ENCODE data around the gene MYH15. TPM values are rescaled to one million over a fixed set of nuclear protein-coding genes. Genes with fewer than 3 reads are reported as not detected.
A peak's percentile ranks its signal among the peaks of the same experiment; 100 is the strongest.

MYH15 gene
- total and polyA plus RNA-seq, 12 donors: 0.07 to 1.0 (median 0.20) TPM; not detected in 2

GRCh38 chr3:108491456-108491855 lies 18.9 kb downstream of the MYH15 start:
- Histone ChIP-seq H3K9me3 (replicated peaks in 1 of 3) (no peaks in the 10 kb centered on the region), H3K36me3 (replicated peaks in 1 of 2) (no peaks in the 10 kb centered on the region), H3K27me3 (no peaks in the 10 kb centered on the region), H3K4me3 (no peak overlapping the region), H3K27ac (no peak overlapping the region), H3K4me1 (replicated peaks in 1 of 2) (peaks cover 0 to 8% of the 10 kb centered on the region in 2 donors)
- WGBS, 4 donors: 81 to 87% (median 84%) methylated on average over 3 of the region's 3 CpGs
- DNase-seq: no peak
- intact Hi-C loops (cut with DNase I): loop anchor here in 1 of 2 donors (2.0 kb wide), 1 partner anchor 61 kb away; no protein-coding TSS in a partner anchor
- no peak for TF ChIP-seq POLR2A (IDR thresholded peaks at IDR 0.05)
- TF ChIP-seq, protein P1, sequence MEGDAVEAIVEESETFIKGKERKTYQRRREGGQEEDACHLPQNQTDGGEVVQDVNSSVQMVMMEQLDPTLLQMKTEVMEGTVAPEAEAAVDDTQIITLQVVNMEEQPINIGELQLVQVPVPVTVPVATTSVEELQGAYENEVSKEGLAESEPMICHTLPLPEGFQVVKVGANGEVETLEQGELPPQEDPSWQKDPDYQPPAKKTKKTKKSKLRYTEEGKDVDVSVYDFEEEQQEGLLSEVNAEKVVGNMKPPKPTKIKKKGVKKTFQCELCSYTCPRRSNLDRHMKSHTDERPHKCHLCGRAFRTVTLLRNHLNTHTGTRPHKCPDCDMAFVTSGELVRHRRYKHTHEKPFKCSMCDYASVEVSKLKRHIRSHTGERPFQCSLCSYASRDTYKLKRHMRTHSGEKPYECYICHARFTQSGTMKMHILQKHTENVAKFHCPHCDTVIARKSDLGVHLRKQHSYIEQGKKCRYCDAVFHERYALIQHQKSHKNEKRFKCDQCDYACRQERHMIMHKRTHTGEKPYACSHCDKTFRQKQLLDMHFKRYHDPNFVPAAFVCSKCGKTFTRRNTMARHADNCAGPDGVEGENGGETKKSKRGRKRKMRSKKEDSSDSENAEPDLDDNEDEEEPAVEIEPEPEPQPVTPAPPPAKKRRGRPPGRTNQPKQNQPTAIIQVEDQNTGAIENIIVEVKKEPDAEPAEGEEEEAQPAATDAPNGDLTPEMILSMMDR (IDR thresholded peaks at IDR 0.05): no peak

GRCh38 chr3:108489776-108490175 lies 20.6 kb downstream of the MYH15 start:
- Histone ChIP-seq H3K4me1 (replicated peaks in 1 of 2) (peaks cover 0 to 11% of the 10 kb centered on the region in 2 donors), H3K27me3 (no peaks in the 10 kb centered on the region), H3K27ac (no peak overlapping the region), H3K36me3 (replicated peaks in 1 of 2) (no peaks in the 10 kb centered on the region), H3K4me3 (no peak overlapping the region), H3K9me3 (replicated peaks in 1 of 3) (no peaks in the 10 kb centered on the region)
- intact Hi-C loops (cut with DNase I): loop anchor here (2.0 kb wide), 1 partner anchor 63 kb away; no protein-coding TSS in a partner anchor
- WGBS, 4 donors: 20 to 27% (median 25%) methylated on average over 2 of the region's 2 CpGs
- peak in 5 of 7 donors; percentile 17 to 48 (median 40) for DNase-seq
- TF ChIP-seq, protein P1 (IDR thresholded peaks at IDR 0.05): peak; percentile 53 to 93 (median 81)
- no peak for TF ChIP-seq POLR2A (IDR thresholded peaks at IDR 0.05)

DNA sequence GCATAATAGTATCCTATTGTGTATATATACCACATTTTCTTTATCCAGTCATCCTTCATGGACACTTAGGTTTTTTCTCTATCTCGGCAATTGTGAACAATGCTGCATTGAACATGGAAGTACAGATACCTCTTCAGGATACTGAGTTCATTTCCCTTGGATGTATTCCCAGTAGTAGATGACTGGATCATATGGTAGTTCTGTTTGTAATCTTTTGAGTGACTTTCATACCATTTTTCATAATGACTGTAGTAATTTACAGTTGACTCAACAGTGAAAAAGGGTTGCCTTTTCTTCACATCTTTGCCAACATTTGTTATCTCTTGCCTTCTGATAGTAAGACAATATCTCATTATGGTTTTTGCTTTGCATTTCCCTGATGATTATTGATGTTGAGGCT lies 21.8 kb downstream of the MYH15 start:
- TF ChIP-seq, protein P1 (IDR thresholded peaks at IDR 0.05): no peak
- TF ChIP-seq POLR2A (IDR thresholded peaks at IDR 0.05): no peak
- Histone ChIP-seq H3K9me3 (replicated peaks in 1 of 3) (no peaks in the 10 kb centered on the region), H3K27me3 (no peaks in the 10 kb centered on the region), H3K27ac (no peak overlapping the region), H3K4me1 (replicated peaks in 1 of 2) (peaks cover 0 to 11% of the 10 kb centered on the region in 2 donors), H3K4me3 (no peak overlapping the region), H3K36me3 (replicated peaks in 1 of 2) (no peaks in the 10 kb centered on the region)
- intact Hi-C loops (cut with DNase I): loop anchor here in 1 of 2 donors (2.0 kb wide), 1 partner anchor 64 kb away; no protein-coding TSS in a partner anchor
- WGBS, 4 donors: 41 to 76% (median 63%) methylated on average over 1 of the region's 1 CpG
- no peak for DNase-seq

- H3K9me3 ChIP-seq (replicated peaks in 1 of 3): no peaks in the 10 kb centered on the region
- H3K27me3 ChIP-seq: no peaks in the 10 kb centered on the region
- no peak overlapping the region for H3K27ac ChIP-seq
- intact Hi-C loops (cut with DNase I): no loop called here
- WGBS, 4 donors: 35 to 51% (median 46%) methylated on average over 2 of the region's 2 CpGs
- H3K4me3 ChIP-seq: no peak overlapping the region
- no peaks in the 10 kb centered on the region for H3K36me3 ChIP-seq (replicated peaks in 1 of 2)
- DNase-seq: no peak
- no peak for TF ChIP-seq POLR2A (IDR thresholded peaks at IDR 0.05)
- TF ChIP-seq, protein P1 (IDR thresholded peaks at IDR 0.05): no peak
- peaks cover 0 to 11% of the 10 kb centered on the region in 2 donors for H3K4me1 ChIP-seq (replicated peaks in 1 of 2)
These were observed 23.0 kb downstream of the MYH15 start for GRCh38 chr3:108487439-108487838.

Measured in adrenal gland (tissue), 12 donors.